Urothelium cell line (cell line): Measurements from ENCODE around the gene ARMC6.
"Not testable (repeated sequence)": the region's sequence is repeated elsewhere in the genome, so short reads cannot be mapped to it uniquely, and the experiment has no call there.

ENCODE experiments used
- DNase-seq: peaks from one replicate; pipeline ENCODE4 v3.0.0; 2011; ENCODE audit warnings: low spot score, mixed read lengths
- FAIRE-seq: peaks from 2 replicates; lab custom pipeline; 2011; peaks lifted over from hg19 to GRCh38; lab: Jason Lieb, UNC

The ARMC6 gene

GRCh38 chr19:19068659-19069654, 35.6 kb downstream of the ARMC6 start:
- DNase-seq, result no peak
- no peak for FAIRE-seq

- no peak for DNase-seq
- FAIRE-seq, result no peak
These were observed 38.5 kb downstream of the ARMC6 start for GRCh38 chr19:19071897-19072296.

GRCh38 chr19:19074196-19074882, 40.9 kb downstream of the ARMC6 start:
- no peak for DNase-seq
- no peak for FAIRE-seq

GRCh38 chr19:19075126-19075525, 41.7 kb downstream of the ARMC6 start:
- no peak for FAIRE-seq
- DNase-seq, result no peak

- no peak for DNase-seq
These were observed 43.1 kb downstream of the ARMC6 start for GRCh38 chr19:19076476-19076875.

GRCh38 chr19:19077103-19077502, 43.7 kb downstream of the ARMC6 start:
- no peak for FAIRE-seq
- DNase-seq, result no peak

More at GRCh38 chr19:19076476-19076875, 43.1 kb downstream of the ARMC6 start:
- no peak for FAIRE-seq

GRCh38 chr19:19078801-19079200, 45.4 kb downstream of the ARMC6 start:
- FAIRE-seq, result no peak
- no peak for DNase-seq

- DNase-seq (no peak), FAIRE-seq (no peak)
These were observed 46.2 kb downstream of the ARMC6 start for GRCh38 chr19:19079571-19079970.

GRCh38 chr19:19081642-19082151, 48.3 kb downstream of the ARMC6 start:
- FAIRE-seq, result no peak
- no peak for DNase-seq

- no peak for FAIRE-seq
These were observed 50.2 kb downstream of the ARMC6 start for GRCh38 chr19:19083413-19084178.

GRCh38 chr19:19087676-19088075, 54.3 kb downstream of the ARMC6 start:
- DNase-seq (no peak), FAIRE-seq (no peak)

More at GRCh38 chr19:19083413-19084178, 50.2 kb downstream of the ARMC6 start:
- no peak for DNase-seq

- DNase-seq, result no peak
- no peak for FAIRE-seq
These were observed 61.1 kb downstream of the ARMC6 start for GRCh38 chr19:19094513-19094912.

GRCh38 chr19:19095691-19096090, 62.3 kb downstream of the ARMC6 start:
- FAIRE-seq, result no peak

GRCh38 chr19:19096641-19097627, 63.5 kb downstream of the ARMC6 start:
- FAIRE-seq, result no peak
- DNase-seq, result no peak

More at GRCh38 chr19:19095691-19096090, 62.3 kb downstream of the ARMC6 start:
- no peak for DNase-seq

GRCh38 chr19:19098084-19098702, 64.8 kb downstream of the ARMC6 start:
- DNase-seq (no peak), FAIRE-seq (no peak)

GRCh38 chr19:19098703-19099632, 65.6 kb downstream of the ARMC6 start:
- FAIRE-seq (no peak), DNase-seq (no peak)

GRCh38 chr19:19101540-19101939, 68.1 kb downstream of the ARMC6 start:
- DNase-seq, result no peak
- no peak for FAIRE-seq

GRCh38 chr19:19102566-19102965, 69.2 kb downstream of the ARMC6 start:
- not testable (repeated sequence) for FAIRE-seq, DNase-seq
